SK-N-SH treated with all-trans-retinoic acid at 6 μM for 48 hours (cell line): ENCODE results near the gene HECTD4.

Experiments
- BACH2 ChIP-seq: fragments of 250-450 bp; sonication (Bioruptor Pico); IDR thresholded peaks from 2 replicates; pipeline ENCODE4 v1.9.0; 2021; ENCODE audit warnings: mild to moderate bottlenecking, borderline replicate concordance
- ISL1 ChIP-seq: fragments of 250-450 bp; sonication (Bioruptor Pico); IDR thresholded peaks from 2 replicates; pipeline ENCODE4 v2.1.2; 2022; ENCODE audit warnings: mild to moderate bottlenecking, moderate library complexity
- SNAI2 ChIP-seq: fragments of 250-450 bp; sonication (Bioruptor Pico); IDR thresholded peaks from 2 replicates; pipeline ENCODE4 v1.5.0; 2020; ENCODE audit warnings: mild to moderate bottlenecking, moderate library complexity
- TOX ChIP-seq: fragments of 250-450 bp; sonication (Bioruptor Pico); IDR thresholded peaks from 2 replicates; pipeline ENCODE4 v1.8.0; 2021; ENCODE audit warnings: mild to moderate bottlenecking, moderate library complexity, borderline replicate concordance
- TF ChIP-seq, protein P1 (sequence below): fragments of 250-450 bp; sonication (Bioruptor Pico); IDR thresholded peaks from 2 replicates; pipeline ENCODE4 v1.8.0; 2020; ENCODE audit warnings: mild to moderate bottlenecking, moderate library complexity, borderline replicate concordance
- TF ChIP-seq, protein P2 (sequence below): fragments of 250-450 bp; sonication (Bioruptor Pico); IDR thresholded peaks from 2 replicates; pipeline ENCODE4 v1.5.0; 2020; ENCODE audit warnings: mild to moderate bottlenecking, moderate library complexity

- TF ChIP-seq, protein P1, sequence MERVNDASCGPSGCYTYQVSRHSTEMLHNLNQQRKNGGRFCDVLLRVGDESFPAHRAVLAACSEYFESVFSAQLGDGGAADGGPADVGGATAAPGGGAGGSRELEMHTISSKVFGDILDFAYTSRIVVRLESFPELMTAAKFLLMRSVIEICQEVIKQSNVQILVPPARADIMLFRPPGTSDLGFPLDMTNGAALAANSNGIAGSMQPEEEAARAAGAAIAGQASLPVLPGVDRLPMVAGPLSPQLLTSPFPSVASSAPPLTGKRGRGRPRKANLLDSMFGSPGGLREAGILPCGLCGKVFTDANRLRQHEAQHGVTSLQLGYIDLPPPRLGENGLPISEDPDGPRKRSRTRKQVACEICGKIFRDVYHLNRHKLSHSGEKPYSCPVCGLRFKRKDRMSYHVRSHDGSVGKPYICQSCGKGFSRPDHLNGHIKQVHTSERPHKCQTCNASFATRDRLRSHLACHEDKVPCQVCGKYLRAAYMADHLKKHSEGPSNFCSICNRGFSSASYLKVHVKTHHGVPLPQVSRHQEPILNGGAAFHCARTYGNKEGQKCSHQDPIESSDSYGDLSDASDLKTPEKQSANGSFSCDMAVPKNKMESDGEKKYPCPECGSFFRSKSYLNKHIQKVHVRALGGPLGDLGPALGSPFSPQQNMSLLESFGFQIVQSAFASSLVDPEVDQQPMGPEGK, result no peak
- TF ChIP-seq ISL1 (CRISPR knock-in tag) (no peak), BACH2 (no peak), TOX (no peak), SNAI2 (no peak)
- TF ChIP-seq, protein P2, sequence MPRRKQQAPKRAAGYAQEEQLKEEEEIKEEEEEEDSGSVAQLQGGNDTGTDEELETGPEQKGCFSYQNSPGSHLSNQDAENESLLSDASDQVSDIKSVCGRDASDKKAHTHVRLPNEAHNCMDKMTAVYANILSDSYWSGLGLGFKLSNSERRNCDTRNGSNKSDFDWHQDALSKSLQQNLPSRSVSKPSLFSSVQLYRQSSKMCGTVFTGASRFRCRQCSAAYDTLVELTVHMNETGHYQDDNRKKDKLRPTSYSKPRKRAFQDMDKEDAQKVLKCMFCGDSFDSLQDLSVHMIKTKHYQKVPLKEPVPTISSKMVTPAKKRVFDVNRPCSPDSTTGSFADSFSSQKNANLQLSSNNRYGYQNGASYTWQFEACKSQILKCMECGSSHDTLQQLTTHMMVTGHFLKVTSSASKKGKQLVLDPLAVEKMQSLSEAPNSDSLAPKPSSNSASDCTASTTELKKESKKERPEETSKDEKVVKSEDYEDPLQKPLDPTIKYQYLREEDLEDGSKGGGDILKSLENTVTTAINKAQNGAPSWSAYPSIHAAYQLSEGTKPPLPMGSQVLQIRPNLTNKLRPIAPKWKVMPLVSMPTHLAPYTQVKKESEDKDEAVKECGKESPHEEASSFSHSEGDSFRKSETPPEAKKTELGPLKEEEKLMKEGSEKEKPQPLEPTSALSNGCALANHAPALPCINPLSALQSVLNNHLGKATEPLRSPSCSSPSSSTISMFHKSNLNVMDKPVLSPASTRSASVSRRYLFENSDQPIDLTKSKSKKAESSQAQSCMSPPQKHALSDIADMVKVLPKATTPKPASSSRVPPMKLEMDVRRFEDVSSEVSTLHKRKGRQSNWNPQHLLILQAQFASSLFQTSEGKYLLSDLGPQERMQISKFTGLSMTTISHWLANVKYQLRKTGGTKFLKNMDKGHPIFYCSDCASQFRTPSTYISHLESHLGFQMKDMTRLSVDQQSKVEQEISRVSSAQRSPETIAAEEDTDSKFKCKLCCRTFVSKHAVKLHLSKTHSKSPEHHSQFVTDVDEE (CRISPR knock-in tag), result no peak
Measured at GRCh38 chr12:112117685-112118084, 264.5 kb downstream of the HECTD4 start.
